HepG2 (cell line): ENCODE results near the gene PCSK6. TPM values are rescaled to one million over a fixed set of nuclear protein-coding genes. Genes with fewer than 3 reads are reported as not detected.

Experiments used
- ARID5B ChIP-seq: IDR thresholded peaks from 2 replicates; pipeline ENCODE4 v1.4.0; 2020; ENCODE audit warnings: mild to moderate bottlenecking, missing genetic modification reagents
- BRD4 ChIP-seq: sonication (generic); formaldehyde crosslinking; IDR thresholded peaks from 2 replicates; pipeline ENCODE4 v1.4.0; 2020; ENCODE audit warnings: missing genetic modification reagents
- CHD4 ChIP-seq: fragments of 200-600 bp; sonication (generic); IDR thresholded peaks from 2 replicates; pipeline ENCODE4 v1.7.0; 2017; ENCODE audit warnings: mild to moderate bottlenecking, low read length, borderline replicate concordance
- GATAD1 ChIP-seq: IDR thresholded peaks from 2 replicates; pipeline ENCODE4 v1.6.1; 2016; ENCODE audit warnings: missing genetic modification reagents, missing compliant biosample characterization
- SAP130 ChIP-seq: IDR thresholded peaks from 2 replicates; pipeline ENCODE4 v1.6.1; 2016; ENCODE audit warnings: low read depth
- ZFP91 ChIP-seq: sonication (generic); formaldehyde crosslinking; IDR thresholded peaks from 2 replicates; pipeline ENCODE4 v1.9.0; 2022; ENCODE audit warnings: missing genetic modification reagents, mild to moderate bottlenecking, borderline replicate concordance
- ZHX1 ChIP-seq: sonication (generic); formaldehyde crosslinking; IDR thresholded peaks from 2 replicates; pipeline ENCODE4 v1.8.1; 2022; ENCODE audit warnings: low read depth, mild to moderate bottlenecking, missing genetic modification reagents
- ZMYM3 ChIP-seq: sonication (generic); formaldehyde crosslinking; IDR thresholded peaks from 2 replicates; pipeline ENCODE4 v1.5.1; 2020; ENCODE audit warnings: mild to moderate bottlenecking, missing genetic modification reagents
- ZNF570 ChIP-seq: sonication (generic); formaldehyde crosslinking; IDR thresholded peaks from 2 replicates; pipeline ENCODE4 v1.4.0; 2020; ENCODE audit warnings: mild to moderate bottlenecking, missing genetic modification reagents, borderline replicate concordance
- polyA plus RNA-seq, 8 experiments: library from polyadenylated mRNA; depleted of rRNA in 3 of 8; stranded (reverse) in 7 of 8; unstranded in 1 of 8; fragments of >200 nt; fragmentation: Illumina TruSeq in 4 of 8; extraction: Trizol in 4 of 8; gene quantifications; 2 replicates each; pipeline versions ENCODE4 v1.2.1 to v1.2.3, GENCODE V29; 2011 to 2016; ENCODE audit warnings: low read depth in 4 of 8, missing spikeins in 1 of 8, mixed read lengths in 1 of 8; ENCODE audit not compliant: insufficient read depth in 1 of 8
- total RNA-seq, 5 experiments: library from RNA; depleted of rRNA; stranded (reverse); fragments of >200 nt; fragmentation: Illumina TruSeq; extraction: Trizol; gene quantifications; 2 replicates each; pipeline ENCODE4 v1.2.3, GENCODE V29; 2016; ENCODE audit warnings: low read depth in 1 of 5
- TF ChIP-seq, protein P1 (sequence below): IDR thresholded peaks from 2 replicates; pipeline ENCODE4 v1.6.1; 2012; ENCODE audit warnings: low read length, improper control_type of control experiment
- TF ChIP-seq, protein P2 (sequence below): sonication (generic); formaldehyde crosslinking; IDR thresholded peaks from 2 replicates; pipeline ENCODE4 v1.5.1; 2020; ENCODE audit warnings: mild to moderate bottlenecking, missing genetic modification reagents, moderate library complexity
- TF ChIP-seq, protein P3 (sequence below): sonication (generic); formaldehyde crosslinking; IDR thresholded peaks from 2 replicates; pipeline ENCODE4 v1.5.1; 2020; ENCODE audit warnings: missing genetic modification reagents, mild to moderate bottlenecking, borderline replicate concordance

Gene PCSK6
- total and polyA plus RNA-seq, 2 of the 13 experiments (the other 11 are each of a cell fraction or from before 2014, with no cell fraction given) = 56.5 to 155 TPM

GRCh38 chr15:101447168-101447533 is 42.4 kb downstream of the PCSK6 start (continued):
- no peak for TF ChIP-seq ZHX1 (CRISPR knock-in tag)
- no peak for TF ChIP-seq BRD4
- no peak; the same call in 1 of the 2 replicates for TF ChIP-seq ZFP91 (CRISPR knock-in tag)
- TF ChIP-seq ZNF570 (CRISPR knock-in tag) = no peak
- TF ChIP-seq, protein P1, sequence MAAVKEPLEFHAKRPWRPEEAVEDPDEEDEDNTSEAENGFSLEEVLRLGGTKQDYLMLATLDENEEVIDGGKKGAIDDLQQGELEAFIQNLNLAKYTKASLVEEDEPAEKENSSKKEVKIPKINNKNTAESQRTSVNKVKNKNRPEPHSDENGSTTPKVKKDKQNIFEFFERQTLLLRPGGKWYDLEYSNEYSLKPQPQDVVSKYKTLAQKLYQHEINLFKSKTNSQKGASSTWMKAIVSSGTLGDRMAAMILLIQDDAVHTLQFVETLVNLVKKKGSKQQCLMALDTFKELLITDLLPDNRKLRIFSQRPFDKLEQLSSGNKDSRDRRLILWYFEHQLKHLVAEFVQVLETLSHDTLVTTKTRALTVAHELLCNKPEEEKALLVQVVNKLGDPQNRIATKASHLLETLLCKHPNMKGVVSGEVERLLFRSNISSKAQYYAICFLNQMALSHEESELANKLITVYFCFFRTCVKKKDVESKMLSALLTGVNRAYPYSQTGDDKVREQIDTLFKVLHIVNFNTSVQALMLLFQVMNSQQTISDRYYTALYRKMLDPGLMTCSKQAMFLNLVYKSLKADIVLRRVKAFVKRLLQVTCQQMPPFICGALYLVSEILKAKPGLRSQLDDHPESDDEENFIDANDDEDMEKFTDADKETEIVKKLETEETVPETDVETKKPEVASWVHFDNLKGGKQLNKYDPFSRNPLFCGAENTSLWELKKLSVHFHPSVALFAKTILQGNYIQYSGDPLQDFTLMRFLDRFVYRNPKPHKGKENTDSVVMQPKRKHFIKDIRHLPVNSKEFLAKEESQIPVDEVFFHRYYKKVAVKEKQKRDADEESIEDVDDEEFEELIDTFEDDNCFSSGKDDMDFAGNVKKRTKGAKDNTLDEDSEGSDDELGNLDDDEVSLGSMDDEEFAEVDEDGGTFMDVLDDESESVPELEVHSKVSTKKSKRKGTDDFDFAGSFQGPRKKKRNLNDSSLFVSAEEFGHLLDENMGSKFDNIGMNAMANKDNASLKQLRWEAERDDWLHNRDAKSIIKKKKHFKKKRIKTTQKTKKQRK = no peak
- TF ChIP-seq ARID5B (CRISPR knock-in tag) = no peak
- TF ChIP-seq SAP130 (CRISPR knock-in tag) = no peak
- TF ChIP-seq ZMYM3 (CRISPR knock-in tag) = peak; percentile 96
- TF ChIP-seq, protein P2, sequence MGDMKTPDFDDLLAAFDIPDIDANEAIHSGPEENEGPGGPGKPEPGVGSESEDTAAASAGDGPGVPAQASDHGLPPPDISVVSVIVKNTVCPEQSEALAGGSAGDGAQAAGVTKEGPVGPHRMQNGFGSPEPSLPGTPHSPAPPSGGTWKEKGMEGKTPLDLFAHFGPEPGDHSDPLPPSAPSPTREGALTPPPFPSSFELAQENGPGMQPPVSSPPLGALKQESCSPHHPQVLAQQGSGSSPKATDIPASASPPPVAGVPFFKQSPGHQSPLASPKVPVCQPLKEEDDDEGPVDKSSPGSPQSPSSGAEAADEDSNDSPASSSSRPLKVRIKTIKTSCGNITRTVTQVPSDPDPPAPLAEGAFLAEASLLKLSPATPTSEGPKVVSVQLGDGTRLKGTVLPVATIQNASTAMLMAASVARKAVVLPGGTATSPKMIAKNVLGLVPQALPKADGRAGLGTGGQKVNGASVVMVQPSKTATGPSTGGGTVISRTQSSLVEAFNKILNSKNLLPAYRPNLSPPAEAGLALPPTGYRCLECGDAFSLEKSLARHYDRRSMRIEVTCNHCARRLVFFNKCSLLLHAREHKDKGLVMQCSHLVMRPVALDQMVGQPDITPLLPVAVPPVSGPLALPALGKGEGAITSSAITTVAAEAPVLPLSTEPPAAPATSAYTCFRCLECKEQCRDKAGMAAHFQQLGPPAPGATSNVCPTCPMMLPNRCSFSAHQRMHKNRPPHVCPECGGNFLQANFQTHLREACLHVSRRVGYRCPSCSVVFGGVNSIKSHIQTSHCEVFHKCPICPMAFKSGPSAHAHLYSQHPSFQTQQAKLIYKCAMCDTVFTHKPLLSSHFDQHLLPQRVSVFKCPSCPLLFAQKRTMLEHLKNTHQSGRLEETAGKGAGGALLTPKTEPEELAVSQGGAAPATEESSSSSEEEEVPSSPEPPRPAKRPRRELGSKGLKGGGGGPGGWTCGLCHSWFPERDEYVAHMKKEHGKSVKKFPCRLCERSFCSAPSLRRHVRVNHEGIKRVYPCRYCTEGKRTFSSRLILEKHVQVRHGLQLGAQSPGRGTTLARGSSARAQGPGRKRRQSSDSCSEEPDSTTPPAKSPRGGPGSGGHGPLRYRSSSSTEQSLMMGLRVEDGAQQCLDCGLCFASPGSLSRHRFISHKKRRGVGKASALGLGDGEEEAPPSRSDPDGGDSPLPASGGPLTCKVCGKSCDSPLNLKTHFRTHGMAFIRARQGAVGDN (CRISPR knock-in tag) = peak; percentile 72
- TF ChIP-seq, protein P3, sequence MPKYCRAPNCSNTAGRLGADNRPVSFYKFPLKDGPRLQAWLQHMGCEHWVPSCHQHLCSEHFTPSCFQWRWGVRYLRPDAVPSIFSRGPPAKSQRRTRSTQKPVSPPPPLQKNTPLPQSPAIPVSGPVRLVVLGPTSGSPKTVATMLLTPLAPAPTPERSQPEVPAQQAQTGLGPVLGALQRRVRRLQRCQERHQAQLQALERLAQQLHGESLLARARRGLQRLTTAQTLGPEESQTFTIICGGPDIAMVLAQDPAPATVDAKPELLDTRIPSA (CRISPR knock-in tag) = no peak
- peak; percentile 96; the same call in 1 of the 2 replicates for TF ChIP-seq CHD4
- no peak for TF ChIP-seq GATAD1 (CRISPR knock-in tag)
